Neuronal stem cell (in vitro differentiated cells): ENCODE data around the gene USP9X.

Source experiments
- DNase-seq: peaks from one replicate; pipeline ENCODE4 v3.0.0-alpha.2; 2013; ENCODE audit warnings: low spot score
- H2AFZ ChIP-seq: one replicate; pipeline ENCODE4 v1.6.1; 2013; ENCODE audit warnings: mild to moderate bottlenecking, low read length, inconsistent platforms
- H2AK5ac ChIP-seq: 2 replicates; pipeline ENCODE4 v1.6.1; 2013; ENCODE audit warnings: low read depth, mild to moderate bottlenecking, inconsistent platforms, low read length, moderate library complexity, mixed read lengths
- H2BK120ac ChIP-seq: 2 replicates; pipeline ENCODE4 v1.6.1; 2013; ENCODE audit warnings: low read depth, mild to moderate bottlenecking, inconsistent platforms, low read length, moderate library complexity, mixed read lengths
- H2BK12ac ChIP-seq: one replicate; pipeline ENCODE4 v1.6.1; 2013; ENCODE audit warnings: low read length, inconsistent platforms
- H2BK15ac ChIP-seq: 2 replicates; pipeline ENCODE4 v1.6.1; 2013; ENCODE audit warnings: mild to moderate bottlenecking, low read length, inconsistent platforms, mixed read lengths
- H2BK5ac ChIP-seq: one replicate; pipeline ENCODE4 v1.6.1; 2013; ENCODE audit warnings: inconsistent platforms, mild to moderate bottlenecking, low read length, moderate library complexity
- H3K14ac ChIP-seq: one replicate; pipeline ENCODE4 v1.6.1; 2013; ENCODE audit warnings: low read length, inconsistent platforms
- H3K18ac ChIP-seq: 2 replicates; pipeline ENCODE4 v1.6.1; 2013; ENCODE audit warnings: low read length, inconsistent platforms
- H3K23ac ChIP-seq: 2 replicates; pipeline ENCODE4 v1.6.1; 2013; ENCODE audit warnings: low read depth, mild to moderate bottlenecking, mixed read lengths, low read length, inconsistent platforms; ENCODE audit not compliant: poor library complexity
- H3K27ac ChIP-seq: replicated peaks from 3 replicates; pipeline ENCODE4 v1.5.1; 2013; ENCODE audit warnings: low read length, inconsistent platforms
- H3K27me3 ChIP-seq, 3 experiments: 2 replicates each; pipeline ENCODE4 v1.6.1; 2013; ENCODE audit warnings: low read length in 3 of 3, mild to moderate bottlenecking in 2 of 3, inconsistent platforms in 1 of 3, low read depth in 1 of 3, mixed read lengths in 1 of 3, moderate library complexity in 1 of 3; ENCODE audit not compliant: control insufficient read depth in 3 of 3, insufficient read depth in 3 of 3
- H3K36me3 ChIP-seq, 2 donors: replicated peaks in 1 of 2; 2 replicates each; pipeline ENCODE4 v1.6.1; 2013; ENCODE audit warnings: low read length in 2 of 2; ENCODE audit not compliant: control insufficient read depth in 2 of 2, insufficient read depth in 2 of 2
- H3K4ac ChIP-seq: 2 replicates; pipeline ENCODE4 v1.6.1; 2013; ENCODE audit warnings: inconsistent platforms, mild to moderate bottlenecking, low read length, moderate library complexity
- H3K4me1 ChIP-seq, 2 donors: 1 replicate in 1 of 2; 2 replicates in 1 of 2; pipeline ENCODE4 v1.6.1; 2013; ENCODE audit warnings: low read length in 2 of 2, low read depth in 1 of 2; ENCODE audit not compliant: control insufficient read depth in 2 of 2, insufficient read depth in 1 of 2
- H3K4me2 ChIP-seq: one replicate; pipeline ENCODE4 v1.6.1; 2013; ENCODE audit warnings: mild to moderate bottlenecking, low read length, inconsistent platforms; ENCODE audit not compliant: insufficient read depth, poor library complexity, severe bottlenecking
- H3K4me3 ChIP-seq, 2 donors: 2 replicates each; pipeline ENCODE4 v1.5.1; 2013; ENCODE audit warnings: low read length in 2 of 2, mild to moderate bottlenecking in 2 of 2, inconsistent platforms in 1 of 2, moderate library complexity in 1 of 2
- H3K79me1 ChIP-seq: one replicate; pipeline ENCODE4 v1.6.1; 2013; ENCODE audit warnings: low read depth, mild to moderate bottlenecking, inconsistent platforms, low read length, moderate library complexity
- H3K9ac ChIP-seq: one replicate; pipeline ENCODE4 v1.6.1; 2013; ENCODE audit warnings: mild to moderate bottlenecking, low read depth, low read length, inconsistent platforms; ENCODE audit not compliant: poor library complexity
- H3K9me3 ChIP-seq, 2 donors: replicated peaks in 1 of 2; 2 replicates each; pipeline versions ENCODE3 to v1.6.1; 2013; ENCODE audit warnings: low read length in 2 of 2, mild to moderate bottlenecking in 2 of 2, inconsistent platforms in 1 of 2, low read depth in 1 of 2, mixed read lengths in 1 of 2, moderate library complexity in 1 of 2; ENCODE audit not compliant: control insufficient read depth in 2 of 2, insufficient read depth in 1 of 2
- H4K8ac ChIP-seq: one replicate; pipeline ENCODE4 v1.6.1; 2013; ENCODE audit warnings: low read depth, mild to moderate bottlenecking, inconsistent platforms, low read length, moderate library complexity
- H4K91ac ChIP-seq: one replicate; pipeline ENCODE4 v1.6.1; 2013; ENCODE audit warnings: low read length, low read depth, mild to moderate bottlenecking, inconsistent platforms; ENCODE audit not compliant: poor library complexity
- WGBS, 2 donors: extraction: QIAGEN DNeasy Blood & Tissue Kit; methylation state at CpG; one replicate each; pipeline ENCODE4 v1.1.7; 2013; ENCODE audit warnings: missing lambda C conversion rate in 2 of 2, mixed read lengths in 1 of 2; ENCODE audit not compliant: insufficient read length in 2 of 2, insufficient replicate concordance in 1 of 2; ENCODE audit errors: extremely low coverage in 2 of 2; 5-methylcytosine and 5-hydroxymethylcytosine counted together

USP9X gene

DNA sequence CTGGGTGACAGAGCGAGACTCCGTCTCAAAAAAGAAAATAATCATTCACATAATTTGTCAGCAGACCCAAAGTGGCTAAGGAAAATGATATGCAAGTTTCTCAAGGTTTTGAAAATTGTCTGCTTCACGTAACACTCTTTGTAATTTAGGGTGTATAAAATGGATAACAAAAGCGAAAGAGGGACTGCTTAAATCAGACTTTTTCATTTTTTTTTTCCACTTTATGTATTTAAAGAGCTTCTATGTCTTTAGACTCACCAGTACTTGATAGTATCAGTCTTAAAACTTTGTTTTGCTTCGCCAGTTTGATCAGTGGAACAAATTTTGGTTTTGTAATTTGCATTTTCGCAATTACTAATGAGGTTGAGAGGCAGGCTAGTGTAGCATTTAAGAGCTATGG is 34.6 kb downstream of the USP9X start:
- peaks cover 3% of the 10 kb centered on the region for H3K79me1 ChIP-seq
- no peak overlapping the region for H3K9ac ChIP-seq
- no peak overlapping the region for H4K91ac ChIP-seq
- no peak overlapping the region for H3K18ac ChIP-seq
- no peaks in the 10 kb centered on the region for H3K27me3 ChIP-seq
- peaks cover 0 to 2% of the 10 kb centered on the region in 2 donors for H3K4me1 ChIP-seq
- H2BK15ac ChIP-seq: no peak overlapping the region
- peaks cover 3 to 6% of the 10 kb centered on the region in 2 donors for H3K9me3 ChIP-seq
- H4K8ac ChIP-seq: no peak overlapping the region
- H3K36me3 ChIP-seq: peaks cover 0 to 17% of the 10 kb centered on the region in 2 donors
- no peak overlapping the region for H2BK120ac ChIP-seq
- no peak overlapping the region for H3K27ac ChIP-seq
- no peak overlapping the region for H3K4me3 ChIP-seq
- no peak overlapping the region for H3K14ac ChIP-seq
- H2AFZ ChIP-seq: no peak overlapping the region
- DNase-seq: no peak
- no peak overlapping the region for H2BK12ac ChIP-seq
- no peak overlapping the region for H3K4ac ChIP-seq
- no peak overlapping the region for H3K4me2 ChIP-seq
- H2AK5ac ChIP-seq: no peak overlapping the region
- WGBS, 2 donors: no CpG with 5 or more reads among the region's 6 CpGs
- H3K23ac ChIP-seq: no peak overlapping the region
- H2BK5ac ChIP-seq: no peak overlapping the region

DNA sequence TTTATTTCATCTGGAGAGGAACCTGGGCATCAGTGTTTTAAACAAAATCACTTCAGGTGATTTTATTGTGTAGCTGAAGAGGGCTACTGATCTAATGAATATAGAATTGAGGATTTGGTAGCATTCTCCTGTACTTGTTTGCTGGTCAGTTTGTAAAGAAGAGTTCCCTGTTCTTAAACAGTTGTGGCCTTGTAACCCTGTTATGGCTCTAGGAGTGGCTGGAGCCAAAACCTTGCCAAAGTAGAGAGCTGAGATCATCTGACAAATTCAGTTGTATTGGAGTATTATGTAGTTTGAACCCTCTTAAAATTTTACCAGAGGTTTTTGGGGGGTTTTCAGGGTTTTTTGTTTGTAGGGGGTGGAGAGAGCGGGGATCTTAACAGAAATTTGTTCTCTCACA is 36.5 kb downstream of the USP9X start:
- no peak for DNase-seq
- Histone ChIP-seq H3K9ac (no peak overlapping the region), H3K27ac (no peak overlapping the region), H2AK5ac (no peak overlapping the region), H3K4me1 (peaks cover 0 to 2% of the 10 kb centered on the region in 2 donors), H3K18ac (no peak overlapping the region), H4K8ac (no peak overlapping the region), H2BK5ac (no peak overlapping the region), H2BK15ac (no peak overlapping the region), H3K4ac (no peak overlapping the region), H3K79me1 (peaks cover 3% of the 10 kb centered on the region), H3K27me3 (no peaks in the 10 kb centered on the region), H2BK120ac (no peak overlapping the region), H3K4me2 (no peak overlapping the region), H2BK12ac (no peak overlapping the region), H4K91ac (no peak overlapping the region), H2AFZ (no peak overlapping the region), H3K23ac (no peak overlapping the region), H3K36me3 (peaks cover 0 to 17% of the 10 kb centered on the region in 2 donors), H3K14ac (no peak overlapping the region), H3K4me3 (no peak overlapping the region), H3K9me3 (peaks cover 3 to 6% of the 10 kb centered on the region in 2 donors)
- WGBS, 2 donors: no CpG with 5 or more reads among the region's 1 CpG

DNA sequence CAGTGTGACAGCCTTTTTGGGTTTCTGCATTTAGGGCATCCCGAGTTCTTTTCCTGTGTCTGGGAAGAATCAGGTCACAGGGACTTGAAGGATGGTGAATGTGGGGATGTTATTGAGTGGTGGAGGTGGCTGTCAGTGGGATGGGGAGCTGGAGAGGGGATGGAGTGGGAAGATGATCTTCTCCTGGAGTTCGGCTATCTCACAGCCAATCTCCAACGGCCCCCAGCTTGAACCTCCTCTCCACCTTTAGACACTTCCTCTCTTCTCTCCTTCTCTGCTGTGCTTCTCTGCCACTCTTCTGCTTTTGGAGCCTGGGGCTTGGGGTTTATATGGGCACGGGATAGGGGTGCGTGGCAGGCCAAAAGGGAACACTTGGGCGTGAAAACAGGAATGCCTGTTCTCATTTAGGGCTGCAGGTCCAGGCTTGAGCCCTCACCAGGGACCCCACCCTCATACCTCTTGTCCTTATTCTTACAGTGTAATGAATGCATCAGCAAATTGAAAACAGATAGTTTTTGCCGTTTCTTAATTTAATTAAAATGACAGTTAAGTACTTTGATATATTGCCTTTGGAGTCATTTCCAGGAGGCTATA is 37.5 kb downstream of the USP9X start:
- no peak for DNase-seq
- Histone ChIP-seq H3K4me3 (no peak overlapping the region), H3K4me1 (no peaks in the 10 kb centered on the region), H3K9me3 (peaks cover 3 to 6% of the 10 kb centered on the region in 2 donors), H2AFZ (no peak overlapping the region), H3K23ac (no peak overlapping the region), H2BK120ac (no peak overlapping the region), H3K9ac (no peak overlapping the region), H3K27ac (no peak overlapping the region), H3K18ac (no peak overlapping the region), H3K27me3 (no peaks in the 10 kb centered on the region), H3K4ac (no peak overlapping the region), H3K4me2 (no peak overlapping the region), H3K36me3 (peaks cover 0 to 24% of the 10 kb centered on the region in 2 donors), H2BK12ac (no peak overlapping the region), H2BK15ac (no peak overlapping the region), H4K91ac (no peak overlapping the region), H3K14ac (no peak overlapping the region), H4K8ac (no peak overlapping the region), H2AK5ac (no peak overlapping the region), H2BK5ac (no peak overlapping the region), H3K79me1 (peaks cover 3% of the 10 kb centered on the region)
- WGBS, 2 donors: no CpG with 5 or more reads among the region's 7 CpGs

DNA sequence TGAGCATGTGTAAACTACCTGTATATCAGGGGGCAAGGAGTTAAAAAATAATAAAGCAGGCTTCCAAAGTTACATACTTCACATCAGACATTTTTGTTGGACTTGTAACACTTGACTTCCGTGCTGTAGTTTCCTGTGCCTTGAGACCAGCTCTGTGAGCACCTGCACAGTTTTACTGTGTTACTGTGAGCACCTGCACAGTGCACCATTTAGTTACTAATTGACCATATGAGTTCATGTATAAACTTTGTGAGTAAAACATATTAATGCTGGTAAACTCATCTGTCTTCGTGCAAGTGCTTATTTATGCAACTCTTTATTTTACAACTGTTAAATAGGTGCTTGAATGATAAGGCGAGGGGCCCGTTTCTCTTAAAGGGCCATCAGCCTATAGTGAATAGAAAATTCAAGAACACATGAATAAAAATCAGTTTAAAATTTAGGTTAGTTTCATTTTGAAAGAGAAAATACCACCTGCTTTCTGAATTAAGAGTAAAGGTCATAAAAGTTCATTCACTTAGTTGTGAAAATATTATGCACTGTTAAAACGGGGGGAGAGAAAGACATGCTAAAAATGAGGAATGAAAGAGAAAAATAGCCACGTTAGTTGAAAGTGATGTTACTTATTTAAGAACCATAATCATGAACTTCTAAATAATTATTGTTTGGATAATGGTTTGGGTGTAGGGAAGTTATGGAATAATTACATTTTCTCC is 42.4 kb downstream of the USP9X start:
- no peak overlapping the region for H2AK5ac ChIP-seq
- H3K18ac ChIP-seq: no peak overlapping the region
- no peaks in the 10 kb centered on the region for H3K4me1 ChIP-seq
- DNase-seq: no peak
- no peak overlapping the region for H4K8ac ChIP-seq
- H3K4me2 ChIP-seq: no peak overlapping the region
- no peaks in the 10 kb centered on the region for H3K27me3 ChIP-seq
- peaks cover 3 to 60% of the 10 kb centered on the region in 2 donors for H3K36me3 ChIP-seq
- H2AFZ ChIP-seq: no peak overlapping the region
- H3K9ac ChIP-seq: no peak overlapping the region
- H3K4me3 ChIP-seq: no peak overlapping the region
- no peak overlapping the region for H2BK12ac ChIP-seq
- no peak overlapping the region for H3K27ac ChIP-seq
- peaks cover 1 to 3% of the 10 kb centered on the region in 2 donors for H3K9me3 ChIP-seq
- H2BK15ac ChIP-seq: no peak overlapping the region
- no CpG with 5 or more reads among the region's 6 CpGs for WGBS, 2 donors
- H4K91ac ChIP-seq: no peak overlapping the region
- no peak overlapping the region for H3K14ac ChIP-seq
- no peak overlapping the region for H2BK5ac ChIP-seq
- H2BK120ac ChIP-seq: no peak overlapping the region
- H3K23ac ChIP-seq: no peak overlapping the region
- H3K79me1 ChIP-seq: peaks cover 3% of the 10 kb centered on the region
- H3K4ac ChIP-seq: no peak overlapping the region
